ENCODE results near the gene MRPL33.

The MRPL33 gene

DNA sequence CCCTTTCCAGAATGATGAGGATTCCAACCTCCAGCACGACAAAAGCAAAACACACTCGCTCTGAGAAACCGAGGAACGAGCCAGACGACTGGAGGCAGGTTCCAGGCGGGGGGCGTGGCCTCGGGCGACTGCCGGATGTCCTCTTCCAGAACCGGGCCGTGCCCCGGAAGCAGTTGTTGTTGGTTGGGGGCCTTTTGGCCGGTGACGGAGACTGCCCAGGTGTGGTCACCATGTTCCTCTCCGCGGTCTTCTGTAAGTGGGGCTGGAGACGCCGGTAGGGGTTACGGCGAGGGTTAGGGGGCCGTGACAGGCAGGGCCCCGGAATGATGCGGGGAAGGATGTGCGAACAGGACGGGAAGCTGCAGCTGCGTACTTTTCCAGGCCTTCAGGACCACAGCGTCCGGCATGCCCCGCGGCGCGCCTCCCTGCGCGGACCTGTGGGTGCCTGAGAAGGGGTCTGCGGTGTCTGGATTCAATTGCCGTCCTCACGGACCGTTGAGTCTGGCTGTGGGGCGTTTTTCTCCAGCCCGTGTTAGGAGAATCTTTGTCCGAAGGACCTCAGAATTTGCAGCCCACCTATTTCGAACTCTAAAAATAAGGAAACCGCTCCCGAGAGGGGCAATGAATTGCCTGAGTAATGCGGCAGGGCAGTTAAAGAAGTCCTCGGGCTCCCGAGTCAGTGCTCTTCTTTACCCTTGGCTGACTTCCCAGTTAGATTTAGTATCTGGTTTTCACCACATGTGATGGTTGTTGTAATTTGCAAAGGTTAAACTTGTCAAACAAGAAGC is at the start of gene MRPL33:
TSS of gene MRPL33 (plus strand) at position 172 of the 788 bp plus-strand sequence. CDS start at position 231, 59 bp downstream.
- peak; percentile 90 for DNase-seq

DNA sequence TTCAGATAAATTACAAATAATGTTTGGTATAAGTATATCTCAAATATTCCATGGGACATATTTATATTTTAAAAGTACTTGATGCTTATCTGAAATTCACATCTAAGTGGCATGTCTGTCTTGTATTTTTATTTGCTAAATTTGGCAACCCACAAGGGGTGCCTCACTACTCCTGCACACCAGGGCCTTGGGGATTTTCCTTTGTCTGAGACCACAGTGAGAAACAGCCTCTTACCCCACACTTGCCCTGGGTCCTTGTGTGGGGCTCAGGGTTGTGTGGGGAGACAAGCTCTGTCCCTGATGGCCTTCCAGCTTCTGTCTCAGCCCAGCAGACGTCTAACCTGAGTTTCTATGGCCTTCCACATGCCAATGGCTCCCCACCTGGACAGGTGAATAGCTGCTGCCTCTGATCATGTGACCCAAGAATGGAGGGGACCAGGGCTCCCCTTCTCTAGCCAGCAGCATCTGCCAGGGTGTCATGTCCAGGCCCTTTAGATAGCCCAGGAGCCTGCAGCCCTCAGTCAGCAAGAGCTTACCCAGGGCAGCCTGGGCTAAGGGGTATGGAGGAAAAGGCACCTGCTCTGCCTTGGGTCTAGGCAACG is 49.5 kb upstream of the MRPL33 start:
- no peak for DNase-seq

GRCh38 chr2:27723372-27724144 is 48.0 kb upstream of the MRPL33 start:
- peak; percentile 65 to 69 for DNase-seq

GRCh38 chr2:27724191-27724590 is 47.3 kb upstream of the MRPL33 start:
- DNase-seq: no peak

- DNase-seq: no peak
Observed at GRCh38 chr2:27724905-27725701, 46.4 kb upstream of the MRPL33 start.

GRCh38 chr2:27727257-27727656 is 44.3 kb upstream of the MRPL33 start:
- DNase-seq: peak; percentile 47

- DNase-seq: no peak
Observed at GRCh38 chr2:27728081-27728858, 43.2 kb upstream of the MRPL33 start.

GRCh38 chr2:27729198-27729597 is 42.3 kb upstream of the MRPL33 start:
- DNase-seq: no peak

GRCh38 chr2:27729614-27730013 is 41.9 kb upstream of the MRPL33 start:
- DNase-seq: no peak

GRCh38 chr2:27730261-27730662 is 41.3 kb upstream of the MRPL33 start:
- no peak for DNase-seq

GRCh38 chr2:27730980-27731691 is 40.4 kb upstream of the MRPL33 start:
- no peak for DNase-seq

DNA sequence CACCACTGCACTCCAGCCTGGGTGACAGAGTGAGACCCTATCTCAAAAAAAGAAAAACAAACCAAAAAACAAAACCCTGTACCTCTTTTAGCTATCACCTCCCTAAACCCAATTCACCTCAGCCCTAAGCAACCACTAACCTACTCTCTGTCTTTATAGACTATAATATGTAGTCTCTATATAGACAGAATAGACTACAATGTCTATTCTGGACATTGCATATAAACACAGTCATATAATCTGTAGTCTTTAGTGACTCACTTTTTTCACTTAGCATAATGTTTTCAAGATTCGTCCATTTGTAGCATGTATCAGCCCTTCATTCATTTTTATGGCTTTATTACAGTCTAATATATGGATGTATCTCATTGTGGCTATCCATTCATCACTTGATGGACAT is 37.2 kb upstream of the MRPL33 start:
- no peak for DNase-seq

GRCh38 chr2:27735263-27735904 is 36.1 kb upstream of the MRPL33 start:
- DNase-seq: no peak

GRCh38 chr2:27736031-27736889 is 35.3 kb upstream of the MRPL33 start:
- no peak for DNase-seq

DNA sequence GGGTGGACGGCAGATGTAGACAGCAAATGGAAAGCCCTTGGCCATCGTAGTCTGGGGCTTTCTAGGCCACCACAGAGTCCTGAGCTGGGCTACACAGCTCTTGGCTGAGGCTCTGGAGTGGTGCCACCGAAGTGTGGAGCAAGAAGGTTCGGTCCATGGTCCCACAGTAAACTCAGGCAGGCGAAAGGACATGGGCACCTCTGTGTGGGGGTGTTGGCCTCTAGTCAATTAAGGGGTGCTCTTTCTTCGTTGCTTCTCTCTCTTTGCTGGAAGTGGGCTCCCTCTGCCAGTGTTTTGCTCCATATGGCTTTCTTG is 34.7 kb upstream of the MRPL33 start:
- DNase-seq: no peak

DNA sequence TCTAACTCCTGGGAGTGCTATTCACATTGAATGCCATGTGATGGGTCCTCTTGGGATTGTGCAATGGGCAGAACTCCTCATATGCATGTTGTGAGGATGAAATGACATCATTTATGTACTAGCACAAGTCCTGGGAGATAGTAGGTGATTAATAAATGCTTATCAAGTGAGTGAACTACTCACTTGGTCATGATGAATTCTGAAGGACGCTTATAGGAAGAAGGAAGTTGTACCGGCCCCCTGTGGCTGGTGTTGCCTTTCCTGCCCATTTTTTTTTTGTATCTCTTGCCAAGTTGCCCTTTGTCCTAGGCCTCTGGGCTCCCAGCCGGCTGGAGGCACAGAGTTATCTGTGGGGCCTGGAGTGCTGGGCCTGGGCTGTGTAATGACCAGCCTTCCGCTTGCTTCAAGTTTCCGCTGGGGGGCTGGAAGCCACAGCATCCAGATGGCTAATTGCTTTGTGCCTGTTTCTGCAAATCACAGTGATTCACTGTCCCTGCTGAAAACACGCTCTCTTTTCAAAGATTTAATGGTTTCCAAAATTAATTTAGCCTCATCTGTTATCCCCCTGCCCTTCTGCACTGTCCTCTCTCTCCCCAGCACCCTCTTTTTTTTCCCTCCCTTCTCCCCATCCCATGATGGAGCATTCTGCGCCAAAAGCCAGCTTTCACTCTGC is 33.7 kb upstream of the MRPL33 start:
- DNase-seq: peak in 1 of 2 experiments; percentile 11

DNA sequence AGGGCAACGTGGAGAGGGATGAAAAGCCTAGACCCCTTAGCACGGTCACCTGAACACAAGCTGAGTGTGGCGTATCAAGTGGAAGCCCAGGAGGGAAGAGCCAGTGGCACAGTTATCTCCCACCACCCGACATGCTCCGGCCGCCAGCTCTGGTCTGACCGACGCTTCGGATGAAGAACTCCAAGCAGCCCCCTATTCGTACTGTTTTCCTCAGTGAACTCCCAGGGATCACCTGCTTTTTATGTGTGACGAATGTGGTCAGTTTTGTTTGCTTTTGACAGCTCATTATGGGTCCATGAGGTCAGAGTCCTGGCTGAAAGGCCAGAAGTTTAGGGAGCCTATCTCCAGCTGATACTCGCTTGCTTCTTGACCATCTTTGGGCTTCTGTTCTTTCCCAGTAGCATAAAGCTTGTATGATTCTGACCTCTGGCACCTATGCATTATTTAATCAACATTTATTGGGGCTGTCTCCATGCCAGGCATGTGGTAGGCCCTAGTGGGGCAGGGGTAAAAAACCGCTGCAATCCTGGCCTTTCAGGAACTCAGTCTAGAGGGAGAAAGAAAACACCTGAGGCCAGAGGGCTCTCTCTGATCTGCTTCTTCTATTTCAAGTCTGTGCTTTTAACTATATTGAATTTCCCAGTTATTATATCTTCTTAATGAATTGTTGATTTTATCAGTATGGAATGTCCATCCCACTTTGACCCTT is 33.0 kb upstream of the MRPL33 start:
- no peak for DNase-seq

GRCh38 chr2:27739058-27739373 is 32.5 kb upstream of the MRPL33 start:
- DNase-seq: no peak

DNA sequence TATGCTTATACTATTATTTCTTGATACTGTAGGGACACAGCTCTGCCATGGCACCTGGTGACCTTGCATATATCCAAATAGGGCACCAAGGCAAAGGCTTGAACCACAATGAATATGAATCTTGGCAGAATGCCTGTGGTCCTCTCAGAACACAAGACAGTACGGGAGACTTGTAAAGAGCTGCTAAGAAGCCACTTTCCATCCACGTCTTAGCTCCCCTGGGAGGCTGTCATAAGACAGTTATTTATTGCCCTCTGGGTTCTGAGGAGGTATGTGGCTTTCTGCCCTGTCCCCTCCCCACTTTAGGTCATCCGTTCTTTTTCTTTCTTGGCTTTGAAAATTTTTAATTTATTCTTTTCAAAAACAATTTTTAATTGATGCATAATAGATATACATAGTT is 29.8 kb upstream of the MRPL33 start:
- no peak for DNase-seq
